Measurements from ENCODE around the gene ANKS1B.
A peak's percentile ranks its signal among the peaks of the same experiment; 100 is the strongest.

Gene ANKS1B

GRCh38 chr12:99453836-99454538, 530.7 kb downstream of the ANKS1B start:
- DNase-seq (ENCODE audit: low spot score): no peak

DNA sequence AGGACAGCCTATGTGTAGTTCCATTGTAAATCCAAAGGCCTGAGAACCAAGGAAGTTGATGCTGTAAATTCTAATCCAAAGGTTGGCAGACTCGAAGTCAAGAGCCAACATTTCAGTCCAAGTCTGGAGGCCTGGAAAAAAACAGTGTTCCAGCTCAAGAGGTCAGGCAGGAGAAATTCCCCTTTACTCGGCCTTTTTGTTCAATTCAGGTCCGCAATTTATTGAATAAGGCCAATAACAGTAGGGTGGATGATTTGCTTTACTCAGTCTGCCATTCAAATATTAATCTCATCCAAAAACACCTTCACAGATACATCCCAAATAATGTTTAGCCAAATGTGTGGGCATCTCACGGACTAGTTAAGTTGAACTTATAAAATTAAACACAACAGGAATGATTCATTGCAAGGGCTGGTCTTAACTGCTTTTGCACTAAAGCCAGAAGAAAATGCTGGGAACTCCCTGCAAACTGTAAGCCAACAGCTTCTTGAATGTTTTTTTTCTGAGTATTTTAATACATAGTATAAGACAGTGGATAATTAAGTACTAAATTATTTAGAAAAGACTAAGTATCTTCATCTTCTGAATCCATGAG, 534.6 kb downstream of the ANKS1B start:
- DNase-seq (ENCODE audit: low spot score): no peak

DNA sequence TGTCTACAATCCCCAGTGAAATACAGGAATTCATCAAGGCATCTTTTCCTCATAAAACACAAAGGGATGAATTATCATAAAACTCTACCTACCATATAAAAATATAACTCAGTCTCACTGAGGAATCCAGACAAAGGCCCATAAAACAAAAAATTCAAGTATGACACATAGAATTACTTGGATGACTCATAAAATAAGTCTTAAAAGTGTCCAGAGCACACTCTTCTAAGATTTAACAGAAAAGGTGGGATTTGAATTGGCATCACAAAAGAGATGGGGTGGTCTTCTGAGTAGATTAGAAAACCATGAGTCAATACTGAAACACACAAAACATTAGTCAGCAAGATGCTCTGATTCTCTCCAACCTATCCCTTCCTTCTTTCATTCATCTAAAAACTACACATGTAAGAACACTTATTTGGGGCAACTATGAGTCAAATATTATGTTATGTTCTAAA, 539.8 kb downstream of the ANKS1B start:
- no peak for DNase-seq (ENCODE audit: low spot score)

DNA sequence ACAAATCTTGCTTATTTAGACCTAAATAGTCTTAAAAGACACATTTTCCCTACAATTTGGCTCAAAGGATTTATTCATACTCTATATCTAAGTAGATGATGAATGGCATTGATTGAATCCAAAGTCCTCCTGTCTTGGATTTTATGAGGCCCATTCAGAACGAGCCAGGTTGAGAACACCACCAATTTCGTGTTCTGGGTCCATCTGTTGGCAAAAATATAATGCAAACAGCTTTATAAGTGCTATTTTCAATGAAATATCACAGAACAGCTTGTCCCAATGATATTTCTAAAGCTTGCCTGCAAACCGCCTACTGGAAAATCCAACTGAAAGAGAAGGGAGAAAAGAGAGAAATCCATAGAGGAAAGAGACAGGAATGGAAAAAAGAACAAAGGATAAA, 542.0 kb downstream of the ANKS1B start:
- DNase-seq (ENCODE audit: low spot score): no peak

DNA sequence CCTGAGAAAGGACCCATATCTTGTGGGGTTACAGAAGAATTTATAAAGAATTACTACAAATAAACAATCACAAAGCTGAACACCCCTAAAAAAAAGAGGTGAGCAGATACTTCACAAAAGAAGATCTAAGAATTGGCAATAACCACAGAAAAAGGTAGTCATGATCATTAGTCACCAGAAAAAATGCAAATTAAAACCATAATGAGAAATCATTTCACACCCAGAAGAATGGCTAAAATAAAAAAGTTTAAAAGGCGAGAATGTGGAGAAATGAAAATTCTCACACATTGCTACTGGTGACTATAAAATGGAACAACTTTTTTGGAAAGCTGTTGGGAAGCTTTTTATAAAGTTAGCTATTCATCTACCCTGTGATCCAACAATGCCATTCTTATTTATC, 545.3 kb downstream of the ANKS1B start:
- no peak for DNase-seq (ENCODE audit: low spot score)

DNA sequence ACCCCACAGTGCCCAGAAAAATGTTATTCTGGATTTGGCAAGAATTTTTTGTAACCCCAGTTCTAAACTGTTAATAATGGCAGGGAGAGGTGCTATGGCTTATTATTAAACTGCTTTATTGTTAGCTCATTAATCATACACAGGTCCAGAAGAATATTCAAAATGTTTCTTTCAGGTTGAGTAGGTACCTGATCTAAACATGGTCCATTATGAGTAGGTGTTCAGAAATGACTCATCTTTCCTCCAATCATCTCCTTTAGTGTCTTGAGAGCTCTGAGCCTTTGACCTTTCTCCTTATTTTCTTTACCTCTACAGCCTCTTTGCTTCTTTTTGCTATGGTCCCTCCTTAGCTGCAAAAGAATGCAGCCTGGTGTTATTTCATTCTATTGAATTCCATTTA, 548.2 kb downstream of the ANKS1B start:
- DNase-seq (ENCODE audit: low spot score): no peak

DNA sequence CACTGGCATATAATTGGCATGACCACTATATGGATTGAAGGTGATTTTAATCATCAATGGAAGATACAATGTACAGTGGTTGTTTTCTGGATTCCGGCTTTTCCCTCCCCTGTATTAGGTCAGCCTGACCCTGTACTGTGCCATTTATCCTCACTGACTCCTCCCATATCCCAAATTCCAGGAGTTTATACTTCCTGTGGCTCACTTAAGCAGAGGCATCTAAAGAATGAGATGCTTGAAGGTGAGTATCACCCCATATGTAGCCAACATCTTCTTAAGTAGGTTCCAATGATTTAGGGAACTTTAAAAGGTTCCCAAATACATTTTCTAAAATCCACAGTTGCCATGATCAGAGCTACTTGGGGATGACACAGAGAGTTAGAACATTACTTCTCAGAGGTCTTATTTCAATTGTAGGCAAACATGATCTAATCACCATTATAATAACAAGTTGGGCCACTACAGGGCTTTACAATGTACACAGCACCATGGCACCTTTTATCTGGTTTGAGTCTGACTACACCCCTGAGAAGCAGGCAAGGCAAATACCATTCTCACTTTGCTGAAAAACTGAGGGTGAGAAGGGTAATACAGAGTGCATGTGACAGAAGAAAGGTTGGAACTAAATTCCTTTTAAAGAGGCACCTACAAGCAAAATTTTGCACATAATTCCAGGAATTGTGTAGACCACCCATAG, 549.5 kb downstream of the ANKS1B start:
- no peak for DNase-seq (ENCODE audit: low spot score)

GRCh38 chr12:99433155-99433554, 551.6 kb downstream of the ANKS1B start:
- no peak for DNase-seq (ENCODE audit: low spot score)

GRCh38 chr12:99431203-99431602, 553.5 kb downstream of the ANKS1B start:
- DNase-seq (ENCODE audit: low spot score): no peak

GRCh38 chr12:99427104-99427503, 557.6 kb downstream of the ANKS1B start:
- no peak for DNase-seq (ENCODE audit: low spot score)

- DNase-seq (ENCODE audit: low spot score): no peak
Measured at GRCh38 chr12:99418379-99418778, 566.4 kb downstream of the ANKS1B start.

GRCh38 chr12:99413751-99414150, 571.0 kb downstream of the ANKS1B start:
- DNase-seq (ENCODE audit: low spot score): no peak

DNA sequence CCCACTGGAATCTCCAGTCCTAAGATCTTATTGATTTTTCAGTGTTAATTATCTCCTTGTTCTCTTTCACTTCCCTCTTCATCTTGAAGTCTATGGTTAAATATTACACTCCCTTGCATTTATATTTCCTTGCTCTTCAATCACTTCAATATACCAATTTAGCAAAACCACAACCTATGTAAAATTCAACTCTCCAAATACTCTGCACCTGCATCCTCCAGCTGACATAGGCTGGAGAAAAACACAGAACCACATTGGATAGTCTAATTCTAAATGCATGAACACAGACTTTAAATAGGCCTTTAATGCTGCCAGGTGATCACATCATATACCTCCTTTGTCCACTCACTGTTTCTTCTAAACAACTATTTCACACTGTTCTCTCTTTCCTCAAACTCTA, 591.0 kb downstream of the ANKS1B start:
- no peak for DNase-seq (ENCODE audit: low spot score)

DNA sequence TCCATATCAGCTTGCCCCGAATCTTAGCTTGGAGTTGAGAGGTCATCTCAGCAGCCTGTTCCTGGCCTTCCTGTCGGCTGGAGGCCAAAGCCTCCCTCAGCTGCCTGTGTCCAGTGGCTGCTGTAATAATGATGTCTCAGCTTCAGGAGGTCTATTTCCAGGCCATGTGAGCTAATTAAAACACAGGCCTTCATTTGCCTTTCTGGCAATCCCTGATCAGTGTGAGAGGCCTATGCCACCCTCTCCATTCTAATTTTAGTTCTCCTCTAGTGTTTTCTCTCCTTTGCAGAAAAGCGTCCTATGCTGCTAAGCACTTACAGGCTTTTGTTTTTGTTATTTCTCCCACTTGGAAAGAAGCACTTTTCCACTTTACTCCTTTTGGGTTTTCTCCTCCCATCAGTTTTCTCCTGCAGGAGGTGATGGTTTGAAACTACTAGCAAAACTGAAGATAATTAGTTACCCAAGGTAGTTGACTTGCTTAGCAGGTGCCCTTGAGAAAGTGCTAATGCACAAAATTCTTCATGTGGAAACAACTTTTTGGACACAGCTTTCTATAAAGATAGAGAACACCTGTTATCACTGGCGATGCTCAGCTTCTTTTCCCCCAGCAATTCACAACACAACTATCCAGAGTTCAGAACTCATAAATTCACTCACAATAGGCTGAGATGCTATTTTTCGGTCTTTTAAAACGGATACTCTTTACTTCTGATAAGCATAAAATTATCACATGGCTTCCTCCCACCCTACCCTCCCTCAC, 592.5 kb downstream of the ANKS1B start:
- no peak for DNase-seq (ENCODE audit: low spot score)

DNA sequence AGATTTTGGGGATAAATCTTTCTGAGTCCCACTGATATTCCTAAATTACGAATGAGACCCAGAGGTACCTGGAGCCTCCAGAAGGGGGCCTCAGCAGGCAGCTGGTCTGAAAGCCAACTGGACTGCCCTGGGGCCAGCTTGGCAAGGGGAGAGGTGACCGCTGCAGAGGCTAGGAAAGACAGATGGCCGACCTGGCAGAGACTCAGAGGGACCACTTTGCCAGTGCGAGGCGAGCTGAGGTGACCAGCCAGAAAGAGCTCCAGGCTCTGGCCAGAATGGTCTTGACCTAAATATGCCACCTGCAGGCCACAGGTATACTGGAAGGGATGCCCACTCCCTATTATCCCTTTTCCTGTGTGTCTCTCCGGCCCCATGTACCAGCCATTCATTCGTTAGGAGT, 594.0 kb downstream of the ANKS1B start:
- peak; percentile 33 for DNase-seq (ENCODE audit: low spot score)

- DNase-seq (ENCODE audit: low spot score): no peak
Measured at GRCh38 chr12:99389751-99390150, 595.0 kb downstream of the ANKS1B start.

GRCh38 chr12:99388671-99389195, 596.0 kb downstream of the ANKS1B start:
- no peak for DNase-seq (ENCODE audit: low spot score)

GRCh38 chr12:99387661-99388060, 597.1 kb downstream of the ANKS1B start:
- DNase-seq (ENCODE audit: low spot score): no peak

DNA sequence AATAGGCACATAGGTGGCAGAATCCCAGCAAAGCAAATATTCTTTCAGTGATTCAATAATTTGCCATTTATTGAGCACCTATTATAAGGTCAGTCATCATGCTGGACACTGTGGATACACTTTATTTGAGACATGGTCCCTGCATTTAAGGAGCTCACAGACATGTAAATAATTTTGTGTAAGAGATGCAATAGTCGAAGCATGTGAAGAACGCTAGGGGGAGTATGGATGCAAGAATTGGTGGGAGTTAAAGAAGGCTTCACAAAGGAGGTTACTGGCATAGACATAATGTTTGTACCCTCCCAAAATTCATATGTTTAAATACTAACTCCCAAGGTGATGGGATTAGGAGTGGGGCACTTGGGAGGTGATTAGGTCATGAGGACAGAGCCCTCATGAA, 597.8 kb downstream of the ANKS1B start:
- no peak for DNase-seq (ENCODE audit: low spot score)

DNA sequence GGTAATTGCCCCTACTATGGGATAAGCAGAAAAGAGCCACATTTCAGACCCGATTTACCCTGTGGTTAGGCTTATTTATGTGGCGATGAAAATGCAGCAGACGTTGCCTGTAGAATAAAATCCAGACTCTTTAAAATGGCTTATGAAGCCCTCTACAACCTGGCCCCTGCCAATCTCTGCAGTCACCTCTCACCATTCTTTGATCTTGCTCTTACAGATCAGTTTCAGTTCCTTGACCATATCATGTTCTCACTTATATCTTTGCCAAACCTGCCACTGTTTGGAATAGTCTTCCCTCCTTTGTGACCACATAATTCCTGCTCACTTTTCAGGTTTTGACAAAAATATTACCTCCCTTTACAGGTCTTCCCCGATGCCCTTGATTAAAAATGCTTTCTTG, 601.5 kb downstream of the ANKS1B start:
- no peak for DNase-seq (ENCODE audit: low spot score)

- DNase-seq (ENCODE audit: low spot score): no peak
Measured at GRCh38 chr12:99381992-99382391, 602.7 kb downstream of the ANKS1B start.

GRCh38 chr12:99380701-99381100, 604.0 kb downstream of the ANKS1B start:
- DNase-seq (ENCODE audit: low spot score): no peak
